SK-N-MC (cell line): Measurements from ENCODE around the gene MRC2.

ENCODE experiments used
- EZH2 ChIP-seq: fragments of 200-600 bp; sonication (generic); IDR thresholded peaks from one replicate; pipeline ENCODE4 v1.6.1; 2017; ENCODE audit warnings: antibody characterized with exemption
- POLR2AphosphoS5 ChIP-seq: IDR thresholded peaks from 2 replicates; pipeline ENCODE4 v1.6.1; 2012; ENCODE audit warnings: mild to moderate bottlenecking, low read depth, low read length, borderline replicate concordance

DNA sequence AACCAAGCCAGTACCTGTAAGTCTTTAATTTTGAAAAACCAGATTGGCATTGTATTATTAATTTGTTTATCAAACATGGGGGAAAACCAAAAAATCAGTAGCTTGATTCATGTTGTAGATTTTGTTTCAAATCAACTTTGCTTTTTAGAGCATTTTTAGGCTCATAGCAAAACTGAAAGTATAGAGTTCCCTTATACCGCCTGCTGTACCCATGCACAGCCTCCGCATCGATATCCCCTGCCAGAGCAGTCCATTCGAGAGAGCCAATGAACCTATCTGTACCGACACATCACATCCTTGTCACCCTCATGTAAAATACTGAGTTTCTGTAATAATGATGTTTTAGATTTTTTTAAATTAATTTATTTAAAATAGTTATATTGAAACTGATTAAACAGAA is 16.2 kb upstream of the MRC2 start:
- no peak for TF ChIP-seq EZH2
- TF ChIP-seq POLR2AphosphoS5 = no peak
